OCI-LY3 (cell line): ENCODE results near the gene OR2H1.

ENCODE experiments used
- EZH2phosphoT487 ChIP-seq: fragments of 200-600 bp; shearing (Covaris generic); IDR thresholded peaks from 2 replicates; pipeline ENCODE4 v1.6.1; 2018; ENCODE audit warnings: antibody characterized with exemption, mixed run types, low read depth
- TF ChIP-seq, protein P1 (sequence below): fragments of 200-600, 300-600 bp; sonication (generic); IDR thresholded peaks from 2 replicates; pipeline ENCODE4 v1.5.1; 2014; ENCODE audit warnings: antibody characterized with exemption, low read length, low read depth

DNA sequence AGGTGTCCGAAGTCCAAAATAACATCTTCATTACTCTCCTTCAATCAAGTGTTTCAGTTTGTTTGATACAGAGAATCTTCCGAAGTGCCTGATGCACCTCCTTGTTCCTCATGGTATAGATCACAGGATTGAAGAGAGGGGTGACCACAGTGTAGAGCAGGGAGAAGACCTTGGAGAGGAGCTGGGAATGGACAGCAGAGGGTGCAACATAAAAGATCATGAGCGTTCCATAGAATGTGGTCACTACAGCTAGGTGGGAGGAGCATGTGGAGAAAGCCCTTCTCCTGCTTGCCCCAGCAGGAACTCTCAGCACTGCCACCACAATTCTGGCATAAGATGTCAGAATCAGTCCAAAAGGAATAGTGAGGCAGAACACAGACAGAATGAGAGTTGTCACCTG, 30.3 kb upstream of the OR2H1 start:
- TF ChIP-seq, protein P1, sequence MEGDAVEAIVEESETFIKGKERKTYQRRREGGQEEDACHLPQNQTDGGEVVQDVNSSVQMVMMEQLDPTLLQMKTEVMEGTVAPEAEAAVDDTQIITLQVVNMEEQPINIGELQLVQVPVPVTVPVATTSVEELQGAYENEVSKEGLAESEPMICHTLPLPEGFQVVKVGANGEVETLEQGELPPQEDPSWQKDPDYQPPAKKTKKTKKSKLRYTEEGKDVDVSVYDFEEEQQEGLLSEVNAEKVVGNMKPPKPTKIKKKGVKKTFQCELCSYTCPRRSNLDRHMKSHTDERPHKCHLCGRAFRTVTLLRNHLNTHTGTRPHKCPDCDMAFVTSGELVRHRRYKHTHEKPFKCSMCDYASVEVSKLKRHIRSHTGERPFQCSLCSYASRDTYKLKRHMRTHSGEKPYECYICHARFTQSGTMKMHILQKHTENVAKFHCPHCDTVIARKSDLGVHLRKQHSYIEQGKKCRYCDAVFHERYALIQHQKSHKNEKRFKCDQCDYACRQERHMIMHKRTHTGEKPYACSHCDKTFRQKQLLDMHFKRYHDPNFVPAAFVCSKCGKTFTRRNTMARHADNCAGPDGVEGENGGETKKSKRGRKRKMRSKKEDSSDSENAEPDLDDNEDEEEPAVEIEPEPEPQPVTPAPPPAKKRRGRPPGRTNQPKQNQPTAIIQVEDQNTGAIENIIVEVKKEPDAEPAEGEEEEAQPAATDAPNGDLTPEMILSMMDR = no peak
- no peak for TF ChIP-seq EZH2phosphoT487
